Stimulated activated CD4-positive, alpha-beta T cell treated with anti-CD3 and anti-CD28 coated beads, Interleukin-1b, Interleukin-23, amount 100 ng/mL, for 48 hours (primary cell): ENCODE data around the gene TMEM236.
"Not testable (repeated sequence)": the region's sequence is repeated elsewhere in the genome, so short reads cannot be mapped to it uniquely, and the experiment has no call there.

Experiments
- DNase-seq: peaks from one replicate; pipeline ENCODE4 v3.0.0-alpha.2; 2020

TMEM236 gene

DNA sequence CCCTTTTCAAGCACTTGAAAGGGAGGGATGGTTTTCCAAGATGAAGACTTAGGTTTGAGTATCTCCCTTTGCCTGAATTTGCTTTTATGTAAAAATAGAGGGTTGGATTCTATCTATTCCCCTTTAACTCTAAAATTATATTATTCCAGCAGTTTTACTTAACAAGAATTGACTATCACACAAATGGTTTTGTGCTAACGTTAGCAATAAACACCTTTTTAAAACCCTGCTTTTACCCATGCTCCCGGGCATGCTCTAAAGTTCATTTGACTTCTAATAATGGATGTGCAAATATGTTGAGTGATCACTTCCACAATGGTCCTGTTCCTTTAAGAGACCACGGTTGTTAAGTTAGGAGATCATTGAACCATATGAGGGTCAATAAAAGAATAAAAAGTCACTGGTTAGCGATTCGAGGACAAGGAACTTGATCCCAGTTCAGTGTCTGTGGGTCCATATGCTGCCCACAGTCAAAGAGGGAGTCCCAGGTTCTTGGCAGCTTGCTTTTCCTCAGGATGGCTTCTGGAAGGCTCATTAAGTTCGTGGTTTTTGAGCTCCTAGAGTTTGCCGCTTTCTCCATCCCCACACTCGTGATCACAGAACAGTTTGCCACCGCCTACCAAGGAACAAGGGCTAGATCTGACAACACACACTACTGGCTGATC is at the start of gene TMEM236:
Gene TMEM236 (plus strand): TSS at position 421 of the 665 bp plus-strand sequence. CDS start 95 bp downstream, at position 516.
- no peak for DNase-seq

DNA sequence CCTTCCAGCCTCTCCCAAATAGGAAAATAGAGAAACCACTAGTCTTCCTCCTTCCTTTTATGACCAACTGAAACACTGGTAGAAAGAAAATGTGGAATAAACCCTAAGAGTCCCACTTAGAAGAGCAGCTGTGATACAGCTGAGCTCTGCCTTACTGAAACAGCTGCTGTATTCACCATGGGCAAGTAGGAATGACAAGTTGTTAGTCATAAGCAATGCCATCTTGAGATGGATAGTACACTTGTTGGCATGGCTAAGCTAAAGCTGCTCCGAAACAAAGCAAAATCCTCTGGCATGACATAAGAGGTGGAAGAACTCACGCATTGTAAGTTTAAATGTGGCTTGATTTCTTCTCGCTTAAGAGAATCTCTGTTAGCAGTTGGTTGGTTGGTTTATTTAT is 48.3 kb upstream of the TMEM236 start:
- no peak for DNase-seq

GRCh38 chr10:17708821-17709220 is 43.2 kb upstream of the TMEM236 start:
- no peak for DNase-seq

GRCh38 chr10:17709492-17709891 is 42.5 kb upstream of the TMEM236 start:
- no peak for DNase-seq

DNA sequence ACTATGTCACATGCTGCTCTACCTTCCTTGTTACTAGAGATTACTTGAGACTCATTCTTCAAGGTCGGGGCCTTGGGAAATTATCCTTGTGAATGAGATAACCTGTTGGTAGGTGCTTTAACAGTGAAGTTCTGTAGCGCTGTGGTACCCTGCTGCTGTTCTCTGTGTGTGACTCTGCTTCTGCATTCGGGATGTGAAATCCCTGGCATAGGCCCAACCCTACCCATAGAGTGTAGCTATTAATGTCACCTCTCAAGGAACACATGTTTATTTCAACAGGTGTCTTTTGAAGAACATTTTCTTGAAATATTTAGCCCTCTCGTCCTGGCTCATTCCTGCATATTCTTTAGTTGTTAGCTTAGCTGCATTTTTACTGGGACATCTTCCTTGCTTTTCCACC is 41.8 kb upstream of the TMEM236 start:
- DNase-seq, result no peak

- no peak for DNase-seq
Observed at GRCh38 chr10:17712053-17712452, 39.9 kb upstream of the TMEM236 start.

DNA sequence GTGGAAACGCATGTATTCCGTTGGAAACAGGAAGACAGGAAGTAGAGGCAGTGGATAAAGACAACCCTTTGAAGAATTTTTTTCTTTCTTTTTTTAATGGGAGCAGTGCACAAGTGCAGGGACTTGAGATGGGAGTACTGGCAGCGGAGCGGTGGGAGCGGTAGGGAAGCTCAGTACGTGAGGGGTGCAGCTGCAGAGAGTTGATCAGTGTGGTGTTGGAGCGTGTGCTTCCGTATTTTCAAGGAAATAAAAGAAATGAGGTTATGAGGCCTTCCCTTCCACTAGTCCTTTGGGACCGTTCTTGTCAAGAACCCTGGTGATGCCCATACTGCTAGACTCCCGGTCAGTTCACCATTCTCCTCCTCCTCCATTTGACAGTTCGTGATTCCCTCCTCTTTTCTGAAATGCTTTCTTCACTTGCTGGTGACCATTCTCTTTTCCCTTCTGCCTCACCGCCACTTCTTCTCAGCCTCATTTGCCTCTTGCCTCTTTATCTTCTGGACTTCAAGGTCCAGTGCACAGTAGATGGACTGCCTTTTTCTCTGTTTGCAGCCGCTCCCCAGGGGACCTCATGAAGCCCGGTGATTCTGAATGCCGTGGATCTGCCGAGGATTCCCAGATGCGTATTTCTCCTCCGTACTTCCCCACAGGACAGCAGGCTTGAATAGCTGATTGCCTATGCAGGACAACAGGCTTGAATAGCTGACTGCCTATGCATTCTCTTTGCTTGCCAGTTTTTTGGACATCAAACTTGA is 39.1 kb upstream of the TMEM236 start:
- no peak for DNase-seq

DNA sequence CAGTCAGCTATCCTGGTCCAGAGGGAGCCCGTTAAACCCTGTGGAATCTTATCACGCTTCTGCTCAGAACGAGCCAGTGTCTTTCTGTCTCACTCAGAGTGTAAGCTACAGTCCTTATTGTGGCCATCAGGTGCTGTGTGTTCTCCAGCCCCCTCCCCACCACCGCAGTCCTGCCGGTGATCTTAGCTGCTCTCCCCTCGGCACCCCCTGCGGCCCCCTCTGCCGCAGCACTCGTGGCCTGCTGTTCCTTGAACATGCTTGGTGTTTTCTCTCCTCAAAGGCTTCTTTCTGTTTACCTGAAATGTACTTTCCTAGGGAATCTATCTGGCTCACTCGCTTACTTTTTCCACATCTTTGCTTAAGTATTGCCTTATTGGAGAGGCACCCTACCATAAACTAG is 38.2 kb upstream of the TMEM236 start:
- DNase-seq, result no peak

DNA sequence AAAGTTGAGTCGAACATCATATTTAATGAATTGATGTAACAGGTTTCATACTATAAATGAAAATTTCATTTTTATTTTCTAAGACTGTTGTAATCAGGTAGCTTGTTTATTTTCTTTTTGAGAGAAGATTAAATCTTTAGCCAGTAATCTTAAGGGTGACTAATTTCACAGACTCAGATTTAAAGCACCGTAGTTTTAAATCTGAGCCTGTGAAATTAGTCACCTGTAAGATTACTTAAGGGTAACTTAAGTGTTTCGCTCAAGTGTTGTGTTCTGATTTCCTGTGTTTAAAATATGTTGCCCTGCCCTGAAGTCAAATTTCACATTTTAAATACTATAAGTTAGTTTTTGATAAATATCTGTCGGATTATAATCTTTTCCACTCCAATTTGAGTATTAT is 35.8 kb upstream of the TMEM236 start:
- no peak for DNase-seq

- not testable (repeated sequence) for DNase-seq
Observed at GRCh38 chr10:17722317-17723014, 29.5 kb upstream of the TMEM236 start.

GRCh38 chr10:17725703-17726102 is 26.3 kb upstream of the TMEM236 start:
- DNase-seq, result no peak

- DNase-seq, result no peak
Observed at GRCh38 chr10:17729630-17730029, 22.4 kb upstream of the TMEM236 start.

DNA sequence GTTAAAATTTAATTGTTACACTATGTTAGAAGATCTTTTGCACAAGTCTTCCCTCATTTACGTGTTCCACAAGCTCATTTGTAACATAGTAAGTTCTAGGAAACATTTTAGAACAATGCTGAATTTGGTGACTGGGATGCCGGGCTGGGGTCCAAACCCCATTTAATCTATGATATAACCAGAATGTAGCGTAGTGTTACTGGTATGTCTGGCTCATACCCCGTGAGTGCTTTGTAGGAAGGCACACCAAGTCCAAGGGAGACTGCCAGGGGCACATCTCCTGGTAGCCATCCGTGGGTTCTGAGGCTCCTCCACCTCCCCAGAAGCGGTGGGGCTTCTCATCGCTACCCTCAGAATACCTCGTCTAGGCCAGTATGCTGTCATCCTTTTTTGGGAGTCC is 21.3 kb upstream of the TMEM236 start:
- no peak for DNase-seq

GRCh38 chr10:17731331-17732020 is 20.5 kb upstream of the TMEM236 start:
- no peak for DNase-seq

DNA sequence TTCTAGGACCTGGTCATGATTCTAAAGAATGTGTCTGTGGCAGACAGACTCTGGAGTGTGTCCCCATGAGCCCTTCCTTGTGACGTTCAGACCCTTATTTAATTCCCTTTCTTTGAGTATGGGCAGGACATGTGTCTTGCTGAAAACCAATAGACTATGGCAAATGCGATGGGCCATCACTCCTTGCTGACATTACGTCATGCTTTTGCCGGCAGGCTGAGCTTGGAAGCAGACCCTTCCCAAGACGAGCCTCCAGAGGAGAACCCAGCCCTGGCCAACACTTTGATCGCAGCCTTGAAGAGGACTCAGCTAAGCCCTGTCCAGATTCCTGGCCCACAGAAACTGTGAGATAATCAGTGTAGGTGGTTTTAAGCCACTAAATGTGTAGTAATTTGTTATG is 18.4 kb upstream of the TMEM236 start:
- DNase-seq, result no peak

DNA sequence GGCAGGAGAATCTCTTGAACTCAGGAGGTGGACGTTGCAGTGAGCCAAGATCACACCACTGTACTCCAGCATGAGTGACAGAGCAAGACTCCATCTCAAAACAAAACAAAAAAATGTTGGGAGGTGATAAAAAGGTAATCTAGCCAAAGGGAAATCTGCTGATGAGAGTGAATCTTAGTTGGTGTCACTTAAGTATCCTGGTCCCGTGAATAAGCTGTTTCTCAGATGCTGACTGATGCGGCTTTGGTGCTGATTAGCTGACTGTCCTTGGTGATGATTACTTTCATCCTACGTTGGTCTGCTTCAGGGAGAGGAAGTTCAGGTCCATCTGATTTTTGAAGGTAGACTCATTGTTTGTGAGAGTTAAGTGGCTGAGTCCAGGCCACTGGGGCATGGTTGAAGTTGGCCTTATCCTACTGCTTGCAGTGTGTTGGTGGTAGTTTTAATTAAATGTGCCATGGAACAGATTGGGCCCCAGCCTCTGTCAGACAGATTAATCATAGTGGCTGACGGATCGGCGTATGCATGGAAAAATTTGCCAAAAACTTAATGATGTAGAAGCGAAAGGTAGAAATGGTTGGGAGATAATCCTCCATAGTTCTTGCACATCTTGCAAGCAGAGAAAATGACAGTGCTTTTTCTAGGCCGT is 17.4 kb upstream of the TMEM236 start:
- DNase-seq, result no peak

- DNase-seq, result no peak
Observed at GRCh38 chr10:17735166-17735941, 16.6 kb upstream of the TMEM236 start.

DNA sequence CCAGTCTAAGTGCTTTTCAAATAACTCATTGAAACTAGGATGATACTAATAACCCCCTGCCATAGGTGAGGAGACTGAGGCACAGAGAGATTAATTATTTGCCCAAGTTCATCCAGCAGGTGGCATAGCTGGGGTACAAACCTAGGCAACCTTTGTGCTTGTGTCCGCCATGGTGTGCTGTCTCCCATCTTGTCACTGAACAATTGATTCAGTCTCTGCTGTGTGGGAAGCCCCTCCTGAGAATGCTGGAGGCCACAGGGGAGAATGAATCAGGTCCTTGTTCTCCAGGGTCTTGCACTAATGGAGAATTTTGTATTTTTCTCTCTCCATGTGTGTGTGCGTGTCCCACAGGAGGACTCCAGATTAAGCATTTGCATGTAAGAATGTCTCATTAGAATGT is 15.8 kb upstream of the TMEM236 start:
- no peak for DNase-seq

GRCh38 chr10:17737027-17737965 is 14.7 kb upstream of the TMEM236 start:
- DNase-seq, result no peak

- no peak for DNase-seq
Observed at GRCh38 chr10:17740668-17741067, 11.3 kb upstream of the TMEM236 start.

GRCh38 chr10:17742918-17743317 is 9.1 kb upstream of the TMEM236 start:
- DNase-seq, result peak; percentile 60
